GM23338 (cell line): ENCODE data around the gene UGGT2. TPM values are rescaled to one million over a fixed set of nuclear protein-coding genes. Genes with fewer than 3 reads are reported as not detected.

Experiments used
- ATAC-seq: fragments of 200-7000 bp; cut with Tn5 transposase; 3 replicates; pipeline ENCODE4 v1.9.1; 2020
- DNase-seq: peaks from one replicate; pipeline ENCODE4 v3.0.0-alpha.2; 2015; ENCODE audit warnings: low spot score
- H2AFZ ChIP-seq: fragments of 200-600 bp; sonication (generic); 2 replicates; pipeline ENCODE4 v1.8.0; 2016; ENCODE audit warnings: antibody characterized with exemption, mild to moderate bottlenecking, moderate library complexity
- H3F3A ChIP-seq: fragments of 200-600 bp; sonication (generic); replicated peaks from 2 replicates; pipeline ENCODE4 v1.8.0; 2017; ENCODE audit warnings: antibody characterized with exemption, mixed run types, low read depth
- H3K27ac ChIP-seq: fragments of 200-600 bp; sonication (generic); 2 replicates; pipeline ENCODE4 v1.6.1; 2016; ENCODE audit warnings: low read depth
- H3K27me3 ChIP-seq: fragments of 200-600 bp; sonication (generic); 2 replicates; pipeline ENCODE4 v1.8.0; 2016; ENCODE audit warnings: mild to moderate bottlenecking, mixed run types, moderate library complexity; ENCODE audit not compliant: insufficient read depth
- H3K36me3 ChIP-seq: fragments of 200-600 bp; sonication (generic); 2 replicates; pipeline ENCODE4 v1.8.0; 2016; ENCODE audit warnings: mild to moderate bottlenecking; ENCODE audit not compliant: insufficient read depth
- H3K4me1 ChIP-seq: fragments of 200-600 bp; sonication (generic); 2 replicates; pipeline ENCODE4 v1.8.0; 2016; ENCODE audit warnings: mild to moderate bottlenecking, moderate library complexity; ENCODE audit not compliant: insufficient read depth
- H3K4me2 ChIP-seq: fragments of 200-600 bp; sonication (generic); 2 replicates; pipeline ENCODE4 v1.7.1; 2017; ENCODE audit warnings: mixed run types
- H3K4me3 ChIP-seq: fragments of 200-600 bp; sonication (generic); 2 replicates; pipeline ENCODE4 v1.6.1; 2016; ENCODE audit warnings: mixed run types
- H3K79me2 ChIP-seq: fragments of 200-600 bp; sonication (generic); replicated peaks from 2 replicates; pipeline ENCODE4 v1.8.0; 2017; ENCODE audit warnings: mild to moderate bottlenecking; ENCODE audit not compliant: insufficient read depth
- H3K9me2 ChIP-seq: fragments of 200-600 bp; sonication (generic); 2 replicates; pipeline ENCODE4 v1.8.0; 2017; ENCODE audit not compliant: insufficient read depth
- H4K20me1 ChIP-seq: fragments of 200-600 bp; sonication (generic); replicated peaks from 2 replicates; pipeline ENCODE4 v1.8.0; 2017; ENCODE audit warnings: mild to moderate bottlenecking; ENCODE audit not compliant: insufficient read depth
- H3K27ac Mint-ChIP-seq: 2 replicates; pipeline ENCODE4 v1.8.0; 2020; ENCODE audit warnings: inconsistent platforms, mild to moderate bottlenecking, moderate library complexity, mixed read lengths
- H3K27me3 Mint-ChIP-seq: 3 replicates; pipeline ENCODE4 v1.8.0; 2022; ENCODE audit warnings: low read depth, mild to moderate bottlenecking, moderate library complexity, mixed read lengths, inconsistent platforms; ENCODE audit not compliant: insufficient read depth, poor library complexity
- H3K36me3 Mint-ChIP-seq: 3 replicates; pipeline ENCODE4 v1.8.0; 2021; ENCODE audit warnings: low read depth, mild to moderate bottlenecking, inconsistent platforms, moderate library complexity, mixed read lengths
- H3K4me1 Mint-ChIP-seq: 3 replicates; pipeline ENCODE4 v1.8.0; 2020; ENCODE audit warnings: mild to moderate bottlenecking, inconsistent platforms, mixed read lengths
- H3K4me3 Mint-ChIP-seq: 3 replicates; pipeline ENCODE4 v1.8.0; 2021; ENCODE audit warnings: moderate library complexity, mild to moderate bottlenecking, inconsistent platforms, mixed read lengths
- H3K9me3 Mint-ChIP-seq: 3 replicates; pipeline ENCODE4 v1.8.0; 2020; ENCODE audit warnings: moderate library complexity, mild to moderate bottlenecking, inconsistent platforms, mixed read lengths
- CTCF ChIP-seq, 2 experiments: fragments of 200-600 bp in 1 of 2; sonication (generic) in 1 of 2; conservative IDR thresholded peaks; 2 replicates each; pipeline versions ENCODE4 v1.5.1 to v1.6.1; 2016 to 2017; ENCODE audit warnings: antibody characterized with exemption in 2 of 2, low read depth in 2 of 2, mild to moderate bottlenecking in 2 of 2, moderate library complexity in 1 of 2
- ETS1 ChIP-seq: IDR thresholded peaks from 2 replicates; pipeline ENCODE4 v1.6.1; 2016; ENCODE audit warnings: antibody characterized with exemption
- JUNB ChIP-seq: IDR thresholded peaks from one replicate; pipeline ENCODE4 v1.6.1; 2016; ENCODE audit warnings: antibody characterized with exemption; ENCODE audit not compliant: unreplicated experiment
- POLR2AphosphoS5 ChIP-seq: IDR thresholded peaks from 2 replicates; pipeline ENCODE4 v1.6.1; 2016; ENCODE audit warnings: antibody characterized with exemption, low read depth
- REST ChIP-seq: IDR thresholded peaks from one replicate; pipeline ENCODE4 v1.6.1; 2018; ENCODE audit warnings: antibody characterized with exemption; ENCODE audit not compliant: unreplicated experiment
- STAT1 ChIP-seq: IDR thresholded peaks from one replicate; pipeline ENCODE4 v1.6.1; 2016; ENCODE audit warnings: antibody characterized with exemption; ENCODE audit not compliant: unreplicated experiment
- polyA plus RNA-seq: library from polyadenylated mRNA; unstranded; fragments of >200 nt; fragmentation: Nextera tagmentation; extraction: Ambion mirVana; gene quantifications from 2 replicates; pipeline ENCODE4 v1.2.1, GENCODE V29; 2016
- total RNA-seq: library from RNA; depleted of rRNA; stranded (reverse); fragments of >200 nt; shearing (Covaris generic); gene quantifications from 2 replicates; pipeline ENCODE4 v1.2.3, GENCODE V29; 2014
- TF ChIP-seq, protein P1 (sequence below): fragments of 250-450 bp; sonication (Bioruptor Pico); IDR thresholded peaks from 2 replicates; pipeline ENCODE4 v1.5.0; 2020; ENCODE audit warnings: mild to moderate bottlenecking, moderate library complexity

Gene UGGT2
- total and polyA plus RNA-seq, 2 experiments from 2014 or later = 44.0 to 60.5 TPM

DNA sequence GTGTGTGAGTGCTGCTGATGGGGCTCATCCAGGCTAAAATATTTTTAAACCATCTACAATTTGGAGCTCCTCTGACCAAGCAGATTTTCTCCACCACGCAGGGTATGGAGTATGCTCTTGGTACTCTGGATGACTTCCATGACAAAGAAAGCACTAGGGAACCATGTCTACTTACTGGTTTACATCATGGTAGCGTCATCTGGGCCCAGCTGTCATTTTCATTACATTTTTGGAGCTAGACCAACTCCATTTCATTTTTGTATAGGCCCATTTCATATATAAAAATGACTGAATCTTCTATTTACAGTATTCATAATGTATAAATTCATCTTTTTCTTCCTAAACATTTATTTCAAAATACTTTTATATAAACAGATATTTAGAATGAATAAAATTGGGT, 191.9 kb downstream of the UGGT2 start (continued):
- TF ChIP-seq, protein P1, sequence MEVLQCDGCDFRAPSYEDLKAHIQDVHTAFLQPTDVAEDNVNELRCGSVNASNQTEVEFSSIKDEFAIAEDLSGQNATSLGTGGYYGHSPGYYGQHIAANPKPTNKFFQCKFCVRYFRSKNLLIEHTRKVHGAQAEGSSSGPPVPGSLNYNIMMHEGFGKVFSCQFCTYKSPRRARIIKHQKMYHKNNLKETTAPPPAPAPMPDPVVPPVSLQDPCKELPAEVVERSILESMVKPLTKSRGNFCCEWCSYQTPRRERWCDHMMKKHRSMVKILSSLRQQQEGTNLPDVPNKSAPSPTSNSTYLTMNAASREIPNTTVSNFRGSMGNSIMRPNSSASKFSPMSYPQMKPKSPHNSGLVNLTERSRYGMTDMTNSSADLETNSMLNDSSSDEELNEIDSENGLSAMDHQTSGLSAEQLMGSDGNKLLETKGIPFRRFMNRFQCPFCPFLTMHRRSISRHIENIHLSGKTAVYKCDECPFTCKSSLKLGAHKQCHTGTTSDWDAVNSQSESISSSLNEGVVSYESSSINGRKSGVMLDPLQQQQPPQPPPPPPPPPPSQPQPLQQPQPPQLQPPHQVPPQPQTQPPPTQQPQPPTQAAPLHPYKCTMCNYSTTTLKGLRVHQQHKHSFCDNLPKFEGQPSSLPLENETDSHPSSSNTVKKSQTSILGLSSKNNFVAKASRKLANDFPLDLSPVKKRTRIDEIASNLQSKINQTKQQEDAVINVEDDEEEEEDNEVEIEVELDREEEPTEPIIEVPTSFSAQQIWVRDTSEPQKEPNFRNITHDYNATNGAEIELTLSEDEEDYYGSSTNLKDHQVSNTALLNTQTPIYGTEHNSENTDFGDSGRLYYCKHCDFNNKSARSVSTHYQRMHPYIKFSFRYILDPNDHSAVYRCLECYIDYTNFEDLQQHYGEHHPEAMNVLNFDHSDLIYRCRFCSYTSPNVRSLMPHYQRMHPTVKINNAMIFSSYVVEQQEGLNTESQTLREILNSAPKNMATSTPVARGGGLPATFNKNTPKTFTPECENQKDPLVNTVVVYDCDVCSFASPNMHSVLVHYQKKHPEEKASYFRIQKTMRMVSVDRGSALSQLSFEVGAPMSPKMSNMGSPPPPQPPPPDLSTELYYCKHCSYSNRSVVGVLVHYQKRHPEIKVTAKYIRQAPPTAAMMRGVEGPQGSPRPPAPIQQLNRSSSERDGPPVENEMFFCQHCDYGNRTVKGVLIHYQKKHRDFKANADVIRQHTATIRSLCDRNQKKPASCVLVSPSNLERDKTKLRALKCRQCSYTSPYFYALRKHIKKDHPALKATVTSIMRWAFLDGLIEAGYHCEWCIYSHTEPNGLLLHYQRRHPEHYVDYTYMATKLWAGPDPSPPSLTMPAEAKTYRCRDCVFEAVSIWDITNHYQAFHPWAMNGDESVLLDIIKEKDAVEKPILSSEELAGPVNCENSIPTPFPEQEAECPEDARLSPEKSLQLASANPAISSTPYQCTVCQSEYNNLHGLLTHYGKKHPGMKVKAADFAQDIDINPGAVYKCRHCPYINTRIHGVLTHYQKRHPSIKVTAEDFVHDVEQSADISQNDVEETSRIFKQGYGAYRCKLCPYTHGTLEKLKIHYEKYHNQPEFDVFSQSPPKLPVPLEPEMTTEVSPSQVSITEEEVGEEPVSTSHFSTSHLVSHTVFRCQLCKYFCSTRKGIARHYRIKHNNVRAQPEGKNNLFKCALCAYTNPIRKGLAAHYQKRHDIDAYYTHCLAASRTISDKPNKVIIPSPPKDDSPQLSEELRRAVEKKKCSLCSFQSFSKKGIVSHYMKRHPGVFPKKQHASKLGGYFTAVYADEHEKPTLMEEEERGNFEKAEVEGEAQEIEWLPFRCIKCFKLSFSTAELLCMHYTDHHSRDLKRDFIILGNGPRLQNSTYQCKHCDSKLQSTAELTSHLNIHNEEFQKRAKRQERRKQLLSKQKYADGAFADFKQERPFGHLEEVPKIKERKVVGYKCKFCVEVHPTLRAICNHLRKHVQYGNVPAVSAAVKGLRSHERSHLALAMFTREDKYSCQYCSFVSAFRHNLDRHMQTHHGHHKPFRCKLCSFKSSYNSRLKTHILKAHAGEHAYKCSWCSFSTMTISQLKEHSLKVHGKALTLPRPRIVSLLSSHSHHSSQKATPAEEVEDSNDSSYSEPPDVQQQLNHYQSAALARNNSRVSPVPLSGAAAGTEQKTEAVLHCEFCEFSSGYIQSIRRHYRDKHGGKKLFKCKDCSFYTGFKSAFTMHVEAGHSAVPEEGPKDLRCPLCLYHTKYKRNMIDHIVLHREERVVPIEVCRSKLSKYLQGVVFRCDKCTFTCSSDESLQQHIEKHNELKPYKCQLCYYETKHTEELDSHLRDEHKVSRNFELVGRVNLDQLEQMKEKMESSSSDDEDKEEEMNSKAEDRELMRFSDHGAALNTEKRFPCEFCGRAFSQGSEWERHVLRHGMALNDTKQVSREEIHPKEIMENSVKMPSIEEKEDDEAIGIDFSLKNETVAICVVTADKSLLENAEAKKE (CRISPR knock-in tag) = no peak

DNA sequence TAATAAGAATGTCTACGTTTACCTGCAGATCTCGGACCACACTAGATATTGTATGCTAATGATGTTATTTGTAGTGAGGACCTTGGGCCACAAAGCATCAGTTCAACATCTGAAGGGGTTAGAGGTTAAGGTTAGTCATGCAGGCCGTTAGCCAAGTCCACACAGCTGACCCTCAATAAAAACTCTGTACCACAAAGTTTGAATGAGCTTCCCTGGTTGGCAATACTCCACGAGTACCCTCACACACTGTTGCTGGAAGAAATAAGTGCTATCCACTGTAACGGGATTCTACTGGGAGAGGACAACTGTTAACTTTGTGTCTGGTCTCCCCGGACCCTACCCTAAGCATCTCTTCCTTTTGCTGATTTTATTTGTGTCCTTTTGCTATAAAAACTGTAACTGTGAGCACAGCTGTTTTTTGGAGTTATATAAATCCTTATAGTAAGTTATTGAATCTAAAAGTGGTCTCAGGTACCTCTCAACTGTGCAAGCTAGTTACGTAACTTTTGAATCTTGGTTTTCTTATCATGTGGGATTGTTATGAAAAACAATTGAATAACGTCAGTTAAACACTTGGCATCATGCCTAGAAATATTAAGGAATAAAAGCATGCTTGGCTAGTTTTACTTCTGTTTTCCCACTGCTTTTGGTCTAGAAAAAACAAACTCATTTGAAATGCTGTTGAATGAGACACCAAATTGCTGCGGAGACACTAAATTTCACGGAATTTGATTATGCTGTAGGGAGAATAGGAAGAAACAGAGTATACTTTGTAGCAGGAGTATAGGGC, 194.7 kb downstream of the UGGT2 start:
- H4K20me1 ChIP-seq = no peaks in the 10 kb centered on the region
- no peak overlapping the region for H3K27ac ChIP-seq
- no peak overlapping the region for H3K4me3 ChIP-seq
- H3K27me3 ChIP-seq = no peaks in the 10 kb centered on the region
- H3K36me3 Mint-ChIP-seq = peaks cover 7% of the 10 kb centered on the region; the same call in 2 of the 3 replicates
- H3K4me1 Mint-ChIP-seq = no peaks in the 10 kb centered on the region
- H2AFZ ChIP-seq = no peak overlapping the region
- no peak overlapping the region for H3K4me3 Mint-ChIP-seq
- H3K4me2 ChIP-seq = no peak overlapping the region
- H3K9me3 Mint-ChIP-seq = no peaks in the 10 kb centered on the region
- no peaks in the 10 kb centered on the region for H3K27me3 Mint-ChIP-seq
- no peaks in the 10 kb centered on the region for H3K4me1 ChIP-seq
- H3K9me2 ChIP-seq = no peaks in the 10 kb centered on the region
- no peaks in the 10 kb centered on the region for H3K79me2 ChIP-seq
- H3F3A ChIP-seq = no peaks in the 10 kb centered on the region
- DNase-seq = no peak
- ATAC-seq = no peak
- H3K36me3 ChIP-seq = no peaks in the 10 kb centered on the region
- H3K27ac Mint-ChIP-seq = no peak overlapping the region
- TF ChIP-seq STAT1 (no peak), JUNB (no peak), POLR2AphosphoS5 (no peak), ETS1 (no peak), REST (no peak), CTCF (conservative IDR thresholded peaks at IDR 0.05; ENCODE audit: low read depth in 2 of 2) (no peak)
